ENCODE results near the gene FAM168A. TPM values are rescaled to one million over a fixed set of nuclear protein-coding genes. Genes with fewer than 3 reads are reported as not detected.

Gene FAM168A
- total RNA-seq, 2 donors from 2014 or later: 34.0 to 36.0 TPM

GRCh38 chr11:73516080-73516479 is 81.8 kb downstream of the FAM168A start:
- Histone ChIP-seq H3K4me1 (ENCODE audit: control insufficient read depth in 1 of 2, low read depth in 2 of 2) (no peaks in the 10 kb centered on the region), H3K27ac (no peak overlapping the region), H3K36me3 (no peaks in the 10 kb centered on the region), H3K9me3 (no peaks in the 10 kb centered on the region), H3K4me3 (no peak overlapping the region), H3K27me3 (replicated peaks; ENCODE audit: insufficient read depth) (no peaks in the 10 kb centered on the region)
- TF ChIP-seq CTCF (IDR thresholded peaks at IDR 0.05): no peak
- DNase-seq (ENCODE audit: low spot score) (no peak), ATAC-seq (ENCODE audit: insufficient number of reproducible peaks, low FRiP score, low read depth) (no peak)

GRCh38 chr11:73513707-73514106 is 84.2 kb downstream of the FAM168A start:
- no peak for DNase-seq (ENCODE audit: low spot score)
- Histone ChIP-seq H3K36me3 (no peaks in the 10 kb centered on the region), H3K9me3 (no peaks in the 10 kb centered on the region), H3K4me1 (ENCODE audit: control insufficient read depth in 1 of 2, low read depth in 2 of 2) (no peaks in the 10 kb centered on the region), H3K27me3 (replicated peaks; ENCODE audit: insufficient read depth) (no peaks in the 10 kb centered on the region), H3K27ac (no peak overlapping the region), H3K4me3 (no peak overlapping the region)
- no peak for TF ChIP-seq CTCF (IDR thresholded peaks at IDR 0.05)
- ATAC-seq (ENCODE audit: insufficient number of reproducible peaks, low FRiP score, low read depth): no peak

GRCh38 chr11:73510877-73511276 is 87.0 kb downstream of the FAM168A start:
- H3K36me3 ChIP-seq: no peaks in the 10 kb centered on the region
- H3K27me3 ChIP-seq (replicated peaks; ENCODE audit: insufficient read depth): no peaks in the 10 kb centered on the region
- no peaks in the 10 kb centered on the region for H3K4me1 ChIP-seq (ENCODE audit: control insufficient read depth in 1 of 2, low read depth in 2 of 2)
- TF ChIP-seq CTCF (IDR thresholded peaks at IDR 0.05): no peak
- ATAC-seq (ENCODE audit: insufficient number of reproducible peaks, low FRiP score, low read depth) (no peak), DNase-seq (ENCODE audit: low spot score) (no peak)
- no peak overlapping the region for H3K27ac ChIP-seq
- no peaks in the 10 kb centered on the region for H3K9me3 ChIP-seq
- no peak overlapping the region for H3K4me3 ChIP-seq

- TF ChIP-seq CTCF (IDR thresholded peaks at IDR 0.05): no peak
- ATAC-seq (ENCODE audit: insufficient number of reproducible peaks, low FRiP score, low read depth): no peak
These were observed 87.8 kb downstream of the FAM168A start for GRCh38 chr11:73510106-73510505.

GRCh38 chr11:73509188-73509587 is 88.7 kb downstream of the FAM168A start:
- Histone ChIP-seq H3K4me3 (no peak overlapping the region), H3K9me3 (no peaks in the 10 kb centered on the region), H3K4me1 (ENCODE audit: control insufficient read depth in 1 of 2, low read depth in 2 of 2) (no peaks in the 10 kb centered on the region), H3K27ac (no peak overlapping the region), H3K36me3 (no peaks in the 10 kb centered on the region), H3K27me3 (replicated peaks; ENCODE audit: insufficient read depth) (no peaks in the 10 kb centered on the region)
- ATAC-seq (ENCODE audit: insufficient number of reproducible peaks, low FRiP score, low read depth) (no peak), DNase-seq (ENCODE audit: low spot score) (no peak)
- TF ChIP-seq CTCF (IDR thresholded peaks at IDR 0.05): no peak

More at GRCh38 chr11:73510106-73510505, 87.8 kb downstream of the FAM168A start:
- H3K27me3 ChIP-seq (replicated peaks; ENCODE audit: insufficient read depth): no peaks in the 10 kb centered on the region
- no peak for DNase-seq (ENCODE audit: low spot score)
- no peaks in the 10 kb centered on the region for H3K36me3 ChIP-seq
- H3K9me3 ChIP-seq: no peaks in the 10 kb centered on the region
- H3K4me1 ChIP-seq (ENCODE audit: control insufficient read depth in 1 of 2, low read depth in 2 of 2): no peaks in the 10 kb centered on the region
- no peak overlapping the region for H3K4me3 ChIP-seq
- H3K27ac ChIP-seq: no peak overlapping the region
